HG03571 (cell line): ENCODE data around the gene SSBP4.
"Not testable (repeated sequence)": the region's sequence is repeated elsewhere in the genome, so short reads cannot be mapped to it uniquely, and the experiment has no call there.

Experiments used
- ATAC-seq: cut with Tn5 transposase; IDR thresholded peaks from one replicate; pipeline ENCODE4 v1.9.1; 2021; ENCODE audit not compliant: unreplicated experiment

SSBP4 gene

DNA sequence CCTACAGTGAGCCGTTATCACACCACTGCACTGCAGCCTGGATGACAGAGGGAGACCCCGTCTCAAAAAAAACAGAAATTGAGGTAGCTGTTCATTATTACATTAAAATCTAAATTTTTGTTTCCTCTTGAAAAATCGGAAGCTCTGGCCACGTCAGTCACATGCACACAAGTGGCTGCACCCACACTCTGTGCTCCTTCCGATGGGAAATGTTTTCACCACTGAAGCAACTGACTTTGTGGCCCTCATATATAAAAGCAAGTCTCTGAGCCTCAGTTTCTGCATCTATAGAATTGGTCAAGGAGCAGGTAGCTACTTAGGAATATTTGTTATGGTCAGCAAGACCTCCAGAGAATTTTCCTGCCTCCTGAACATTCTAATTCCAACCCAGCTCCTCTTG, 26.3 kb upstream of the SSBP4 start:
- no peak for ATAC-seq

DNA sequence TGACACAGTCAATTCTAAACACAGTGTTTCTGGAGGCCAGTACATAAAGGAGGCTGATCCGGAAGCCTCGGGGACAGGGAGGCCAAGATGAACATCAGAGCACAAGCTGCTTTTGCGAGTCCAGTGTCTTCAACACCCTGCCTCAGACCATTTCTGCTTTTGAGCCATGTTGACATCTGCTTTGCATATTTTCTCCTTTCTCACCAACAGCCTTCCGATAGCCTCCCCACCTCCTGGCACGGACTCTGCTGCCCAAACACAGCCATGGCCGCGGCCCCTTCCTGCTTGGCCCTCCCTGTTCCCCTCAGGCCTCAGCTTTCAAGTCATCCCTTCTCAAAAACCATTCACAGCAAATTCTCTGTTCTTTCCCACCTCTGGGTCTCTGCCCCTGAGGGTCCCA, 25.4 kb upstream of the SSBP4 start:
- ATAC-seq: no peak

DNA sequence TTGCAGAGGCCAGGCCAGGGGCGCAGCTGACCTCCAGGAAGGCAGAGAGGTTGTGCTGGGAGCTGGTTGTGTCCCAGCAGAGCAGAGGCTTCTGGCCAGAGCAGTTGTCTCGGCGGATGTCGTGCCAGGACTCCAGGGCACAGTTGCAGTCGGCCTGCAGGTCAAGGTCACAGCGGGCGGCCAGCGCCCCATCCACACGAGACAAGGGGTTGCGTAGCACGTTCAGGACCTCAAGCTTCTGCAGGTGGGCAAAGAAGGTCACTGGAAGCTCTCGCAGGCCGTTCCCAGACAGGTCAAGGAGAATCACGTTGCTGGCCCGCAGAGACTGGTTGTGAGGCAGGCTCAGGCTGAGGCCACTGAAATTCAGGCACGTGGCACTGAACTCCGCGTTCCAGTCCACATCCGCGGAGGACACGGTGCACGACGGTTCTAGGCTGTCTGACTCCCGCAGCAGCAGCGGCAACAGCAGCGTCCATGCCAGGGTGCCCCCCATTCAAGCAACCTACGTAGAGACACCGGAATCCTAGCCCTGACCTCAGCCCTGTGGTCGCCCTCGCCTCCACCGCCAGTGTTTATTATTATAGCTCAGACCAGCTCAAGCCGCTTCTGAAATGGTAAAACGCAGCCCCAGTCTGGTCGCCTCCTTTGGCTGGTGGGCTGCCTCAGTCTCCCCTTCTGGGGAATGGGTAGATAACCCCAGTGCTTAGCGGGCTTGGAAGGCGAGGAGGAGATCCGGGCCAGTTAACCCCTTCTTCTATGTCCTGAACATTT, 22.5 kb upstream of the SSBP4 start:
- ATAC-seq: no peak

DNA sequence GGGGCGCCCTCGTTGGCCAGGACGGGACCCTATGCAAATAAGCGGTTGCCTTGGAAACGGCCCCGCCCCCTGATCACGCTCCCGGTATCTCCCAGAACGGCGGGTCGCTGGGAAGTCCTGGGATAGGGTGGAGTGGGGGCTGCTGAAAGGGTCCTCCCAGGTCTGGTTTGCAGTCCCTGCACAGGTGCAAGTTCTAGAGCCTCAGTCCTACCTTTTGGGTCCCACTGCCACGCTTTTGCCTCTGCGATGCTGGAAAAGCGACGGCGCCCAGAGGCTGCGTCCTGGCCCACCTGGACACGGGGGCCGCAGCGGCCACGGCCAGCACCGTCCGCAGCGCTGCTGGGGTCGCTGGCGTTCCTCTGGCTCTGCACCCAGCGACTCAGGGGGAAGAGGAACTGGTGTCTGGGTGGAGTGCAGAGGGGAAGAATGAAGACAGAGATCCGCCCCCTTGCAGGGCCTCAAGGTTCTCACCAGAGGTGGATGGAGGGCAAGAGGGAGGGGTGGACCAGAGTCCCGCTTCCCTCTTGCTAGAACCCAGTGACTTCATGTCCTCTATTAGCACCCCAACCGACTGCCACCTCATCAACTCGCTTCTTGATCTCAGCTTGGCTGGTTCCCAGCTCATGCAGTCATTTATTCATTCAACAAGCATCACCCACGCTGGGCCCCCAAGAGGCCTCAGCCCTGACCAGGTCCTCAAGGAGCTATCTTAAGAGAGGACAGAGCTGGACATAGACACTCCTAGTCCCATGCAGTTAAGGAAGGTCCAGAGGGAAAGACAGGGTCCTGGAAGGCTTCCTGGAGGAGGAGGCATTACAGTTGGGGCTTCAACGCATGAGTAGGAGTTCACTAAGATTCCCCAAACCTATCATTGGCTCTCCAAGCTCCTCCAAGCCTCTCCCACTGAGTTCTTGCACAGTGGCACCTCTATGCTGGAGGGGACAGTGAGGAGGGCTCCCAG, 21.7 kb upstream of the SSBP4 start, which contains the start of gene LRRC25:
Gene LRRC25, minus strand, starts transcription at position 381 of the 961 bp plus-strand sequence. CDS start 659 bp downstream, outside the sequence.
- no peak for ATAC-seq

DNA sequence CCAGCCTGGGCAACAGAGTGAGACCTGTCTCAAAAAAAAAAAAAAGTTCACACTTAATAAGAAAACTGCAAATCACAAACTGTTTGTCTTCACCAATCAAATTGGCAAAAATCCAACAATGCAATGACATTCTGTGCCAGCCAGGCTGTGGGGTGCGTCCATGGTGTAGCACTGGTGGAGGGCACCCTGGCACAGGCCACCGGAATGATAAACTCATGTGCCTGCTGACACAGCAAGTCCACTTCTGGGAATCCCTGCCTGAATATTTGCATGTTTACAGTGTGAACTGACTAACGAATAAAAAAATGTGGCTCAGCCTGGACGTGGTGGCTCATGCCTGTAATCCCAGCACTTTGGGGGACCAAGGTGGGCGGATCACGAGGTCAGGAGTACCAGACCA, 20.2 kb upstream of the SSBP4 start:
- ATAC-seq: no peak

DNA sequence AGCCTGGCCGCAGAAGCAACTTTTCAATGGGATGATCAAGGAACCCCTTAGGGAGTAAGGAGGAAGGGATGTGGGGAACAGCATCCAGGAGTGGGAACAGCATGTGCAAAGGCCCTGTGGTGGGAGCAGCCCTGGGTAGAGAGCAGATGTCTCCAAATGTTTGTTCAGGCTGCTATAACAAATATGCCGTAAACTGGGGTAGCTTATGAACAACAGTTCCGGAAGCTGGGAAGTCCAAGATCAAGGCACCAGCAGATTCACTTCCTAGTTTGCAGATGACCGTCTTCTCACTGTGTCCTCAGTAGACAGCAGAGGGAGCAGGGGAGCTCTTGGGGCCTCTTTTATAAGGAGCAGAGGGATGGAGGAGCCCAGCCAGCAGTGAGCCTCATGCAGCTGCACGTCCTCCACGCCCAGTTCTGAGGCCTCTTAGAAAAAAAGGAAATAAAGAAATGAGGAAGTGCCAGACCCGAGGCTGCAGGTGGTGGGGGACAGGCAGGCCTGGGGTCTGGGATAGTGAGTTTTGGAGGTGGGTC, 17.6 kb upstream of the SSBP4 start:
- ATAC-seq: no peak

DNA sequence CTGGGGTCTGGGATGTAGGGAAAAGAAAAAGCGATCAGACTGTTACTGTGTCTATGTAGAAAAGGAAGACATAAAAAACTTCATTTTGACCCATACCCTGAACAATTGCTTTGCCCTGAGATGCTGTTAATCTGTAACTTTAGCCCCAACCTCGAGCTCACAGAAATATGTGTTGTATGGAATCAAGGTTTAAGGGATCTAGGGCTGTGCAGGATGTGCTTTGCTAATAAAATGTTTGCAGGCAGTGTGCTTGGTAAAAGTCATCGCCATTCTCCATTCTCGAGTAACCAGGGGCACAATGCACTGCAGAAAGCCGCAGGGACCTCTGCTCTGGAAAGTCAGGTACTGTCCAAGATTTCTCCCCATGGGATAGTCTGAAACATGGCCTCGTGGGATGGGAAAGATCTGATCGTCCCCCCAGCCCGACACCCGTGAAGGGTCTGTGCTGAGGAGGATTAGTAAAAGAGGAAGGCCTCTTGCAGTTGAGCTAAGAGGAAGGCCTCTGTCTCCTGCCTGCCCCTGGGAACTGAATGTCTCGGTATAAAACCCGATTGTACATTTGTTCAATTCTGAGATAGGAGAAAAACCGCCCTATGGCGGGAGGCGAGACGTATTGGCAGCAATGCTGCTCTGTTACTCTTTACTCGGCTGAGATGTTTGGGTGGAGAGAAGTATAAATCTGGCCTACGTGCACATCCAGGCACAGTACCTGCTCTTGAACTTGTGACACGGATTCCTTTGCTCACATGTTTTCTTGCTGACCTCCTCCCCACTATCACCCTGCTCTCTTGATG, 16.5 kb upstream of the SSBP4 start:
- ATAC-seq: not testable (repeated sequence)

DNA sequence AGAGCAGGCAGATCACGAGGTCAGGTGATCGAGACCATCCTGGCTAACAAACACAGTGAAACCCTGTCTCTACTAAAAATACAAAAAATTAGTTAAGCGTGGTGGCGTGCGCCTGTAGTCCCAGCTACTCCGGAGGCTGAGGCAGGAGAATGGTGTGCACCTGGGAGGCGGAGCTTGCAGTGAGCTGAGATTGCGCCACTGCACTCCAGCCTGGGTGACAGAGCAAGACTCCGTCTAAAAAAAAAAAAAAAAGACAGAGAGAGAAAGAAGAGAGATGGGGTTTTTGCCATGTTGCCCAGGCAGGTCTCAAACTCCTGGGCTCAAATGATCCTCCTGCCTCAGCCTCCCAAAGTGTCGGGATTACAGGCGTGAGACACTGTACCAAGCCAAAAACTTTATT, 13.4 kb upstream of the SSBP4 start:
- not testable (repeated sequence) for ATAC-seq

DNA sequence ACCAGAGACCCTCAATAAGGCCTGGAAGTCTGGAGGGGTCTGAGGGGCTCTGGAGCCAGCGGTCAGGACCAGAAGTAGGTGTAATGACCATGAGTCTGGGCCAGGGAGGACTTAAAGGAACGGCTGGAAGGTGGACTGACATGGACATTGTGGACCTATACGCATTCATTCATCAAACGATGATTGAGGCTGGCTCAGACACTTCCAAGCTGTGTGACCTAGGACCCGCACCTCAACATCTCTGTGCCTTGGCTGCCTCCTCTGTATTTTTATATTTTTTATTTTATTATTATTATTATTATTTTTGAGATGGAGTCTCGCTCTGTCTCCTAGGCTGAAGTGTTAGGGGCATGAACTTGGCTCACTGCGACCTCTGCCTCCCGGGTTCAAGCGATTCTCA, 12.4 kb upstream of the SSBP4 start:
- no peak for ATAC-seq

DNA sequence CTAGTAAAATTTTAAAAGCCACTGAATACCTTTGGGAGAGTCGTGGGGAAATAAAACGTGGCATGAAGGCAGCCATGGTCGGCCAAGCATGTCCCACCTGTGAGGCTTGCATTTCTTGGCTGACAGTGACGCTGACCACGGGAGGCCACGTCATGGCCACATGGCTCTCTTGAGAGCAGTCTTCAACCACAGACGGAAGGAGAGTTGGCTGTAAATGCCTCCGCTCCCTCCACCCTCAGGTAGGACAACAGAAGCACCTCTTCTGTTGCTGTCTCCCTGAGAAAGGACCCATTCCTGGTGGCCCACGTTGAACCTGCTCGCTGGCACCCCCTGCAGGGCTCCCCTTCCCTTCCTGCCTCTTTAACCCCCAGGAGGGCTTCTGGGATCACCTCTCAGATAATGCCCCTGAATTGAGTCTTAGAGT, 11.1 kb upstream of the SSBP4 start:
- ATAC-seq: peak; percentile 70

DNA sequence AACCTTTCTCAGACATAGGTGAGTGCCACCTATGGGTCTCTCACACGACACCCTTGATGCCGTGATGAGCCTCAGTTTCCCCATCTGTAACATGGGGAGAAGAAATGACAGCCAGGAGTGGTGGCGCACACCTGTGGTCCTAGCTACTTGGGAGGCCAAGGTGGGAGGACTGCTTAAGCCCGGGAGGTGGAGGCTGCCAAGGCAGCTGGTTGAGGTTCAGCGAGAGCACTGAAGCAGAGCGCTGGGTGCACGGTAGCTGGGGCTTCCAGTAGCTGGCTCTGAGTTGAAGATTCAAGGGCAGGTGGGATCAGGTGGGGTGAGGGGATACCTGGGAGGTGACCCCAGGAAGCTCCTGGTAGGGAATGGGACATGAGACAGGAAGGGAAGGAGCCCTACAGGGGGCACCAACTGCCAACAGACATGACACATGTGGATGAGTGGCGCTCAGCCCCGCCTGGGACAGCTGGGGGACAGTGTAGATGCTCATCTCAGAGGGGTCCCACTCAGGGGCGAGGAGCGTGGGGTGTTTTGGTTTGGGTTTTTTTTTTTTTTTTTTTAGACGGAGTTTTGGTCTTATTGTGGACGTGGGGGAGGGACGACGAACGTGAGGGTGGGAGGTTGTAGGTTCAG, 6.5 kb upstream of the SSBP4 start:
- ATAC-seq: no peak

DNA sequence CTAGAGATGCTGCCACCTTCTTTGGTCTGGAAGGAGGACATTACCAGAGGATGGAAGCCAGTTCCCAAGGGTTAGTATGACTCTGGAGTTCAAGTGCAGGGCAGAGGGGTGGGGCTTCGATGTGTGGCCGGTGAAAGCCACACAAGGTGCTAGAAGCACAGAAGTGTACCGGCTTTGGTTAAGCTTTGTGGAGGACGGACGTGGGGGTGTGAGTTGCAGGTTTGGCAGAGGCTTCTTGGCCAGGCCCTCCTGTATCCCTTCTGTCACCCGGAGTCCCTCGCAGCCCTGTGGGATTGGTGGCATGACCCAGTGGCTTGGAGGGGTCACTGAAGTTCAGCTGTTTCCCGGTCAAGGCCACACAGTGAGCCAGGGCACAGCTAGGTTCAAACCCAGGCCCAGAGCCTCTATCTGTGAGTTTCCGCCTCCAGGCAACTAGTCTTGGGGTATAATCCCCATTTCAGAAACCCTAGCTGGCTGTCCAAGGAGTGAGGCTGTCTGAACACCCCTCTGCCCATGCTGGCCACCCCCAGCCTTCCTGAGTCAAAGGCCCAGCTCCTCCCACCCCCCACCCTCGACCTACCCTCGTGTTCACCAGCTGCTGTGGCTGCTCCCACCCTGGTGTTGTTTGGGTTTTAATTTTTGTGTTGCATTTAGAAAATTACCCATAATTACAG, 4.6 kb upstream of the SSBP4 start:
- no peak for ATAC-seq

DNA sequence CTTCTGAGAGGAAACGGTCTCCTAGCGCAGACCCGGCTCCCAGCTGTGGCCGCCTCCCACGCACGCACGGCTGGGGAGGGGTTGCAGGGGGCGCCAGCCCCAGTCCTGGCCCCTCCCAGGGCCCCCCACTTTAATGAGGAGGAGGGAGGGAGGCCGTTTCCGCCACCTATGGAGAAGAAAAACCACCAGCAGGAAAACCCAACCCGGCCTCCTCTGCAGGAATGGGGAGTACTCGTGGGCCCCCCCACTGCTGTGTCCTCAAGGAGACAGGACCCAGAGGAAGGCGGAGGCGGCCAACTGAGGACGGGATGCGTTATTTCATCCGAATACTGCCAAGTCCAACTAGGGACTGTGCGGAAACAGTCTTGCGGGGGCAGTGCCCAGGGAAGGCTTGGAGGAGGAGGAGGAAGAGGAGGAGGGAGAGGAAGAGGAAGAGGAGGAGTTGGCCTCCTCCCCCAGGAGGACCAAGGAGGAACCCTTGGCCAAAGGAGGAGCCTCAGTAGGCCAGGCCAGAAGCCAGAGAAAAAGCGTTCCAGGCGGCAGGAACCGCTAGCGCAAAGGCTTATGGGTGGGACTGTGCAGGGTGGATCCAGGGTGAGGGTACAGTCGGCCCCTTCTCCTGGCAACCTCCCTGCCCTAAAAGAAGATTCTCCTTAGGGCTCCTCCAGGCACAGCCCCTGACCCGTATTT, 3.9 kb upstream of the SSBP4 start:
- ATAC-seq: no peak

DNA sequence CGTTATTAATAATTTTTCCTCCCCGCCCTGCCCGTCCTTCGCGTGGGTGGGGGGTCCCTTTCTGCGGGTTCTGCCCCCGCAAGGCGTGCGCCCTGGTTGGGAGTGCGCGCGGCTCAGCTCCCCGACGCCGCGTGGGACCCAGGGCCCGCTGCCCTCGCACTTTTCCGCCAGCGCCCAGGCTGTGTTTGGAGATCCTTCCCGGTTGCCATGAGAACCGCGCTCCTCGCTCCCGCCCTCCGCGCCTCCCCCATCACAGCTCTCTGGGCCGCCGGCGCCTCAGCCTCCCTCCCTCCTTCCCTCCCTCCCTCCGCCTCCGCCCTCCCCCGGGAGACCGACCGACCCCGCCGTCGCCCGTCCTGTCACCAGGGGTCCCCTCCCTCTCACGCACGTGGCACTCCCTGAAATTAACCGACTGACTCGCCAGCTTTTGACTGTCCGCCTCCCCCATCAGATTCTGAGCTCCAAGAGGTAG, 2.4 kb upstream of the SSBP4 start:
- no peak for ATAC-seq

DNA sequence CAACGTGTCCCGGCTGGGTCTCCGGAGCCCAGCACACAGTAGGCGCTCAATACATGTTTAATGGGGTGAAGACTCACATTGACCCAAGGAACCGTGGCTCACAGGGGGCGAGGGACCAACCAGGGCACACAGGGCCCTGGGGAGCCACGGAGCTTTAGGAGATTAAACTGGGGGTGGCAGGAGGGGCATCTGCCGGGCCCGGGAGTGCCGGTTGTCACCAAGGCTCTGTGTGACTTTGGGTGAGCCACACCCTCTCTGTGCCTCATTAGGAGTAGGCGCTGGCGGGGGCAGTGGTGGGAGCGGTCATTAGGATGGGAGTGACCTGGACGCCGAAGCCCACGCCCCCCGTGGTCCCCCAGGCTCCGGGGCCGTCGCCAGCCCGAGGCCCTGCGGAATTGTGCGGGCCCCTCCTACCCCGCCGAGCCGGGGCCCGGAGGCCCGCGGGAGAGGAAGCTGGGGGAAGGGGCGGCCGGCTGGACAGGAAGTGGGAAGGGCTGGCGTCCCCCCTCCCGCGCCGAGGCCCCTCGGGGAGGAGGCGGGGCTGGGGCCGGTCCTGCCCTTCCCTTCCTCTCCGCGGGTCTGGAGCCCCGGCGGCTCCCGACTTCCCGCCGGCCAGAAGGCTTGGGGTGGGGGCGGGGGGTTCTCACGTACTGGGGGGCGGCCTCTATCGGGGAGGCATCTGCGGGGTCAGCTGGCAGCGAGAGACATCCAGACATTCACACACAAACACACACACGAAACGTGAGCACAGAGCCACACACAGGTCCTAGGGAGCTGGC, 1.8 kb upstream of the SSBP4 start:
- no peak for ATAC-seq

DNA sequence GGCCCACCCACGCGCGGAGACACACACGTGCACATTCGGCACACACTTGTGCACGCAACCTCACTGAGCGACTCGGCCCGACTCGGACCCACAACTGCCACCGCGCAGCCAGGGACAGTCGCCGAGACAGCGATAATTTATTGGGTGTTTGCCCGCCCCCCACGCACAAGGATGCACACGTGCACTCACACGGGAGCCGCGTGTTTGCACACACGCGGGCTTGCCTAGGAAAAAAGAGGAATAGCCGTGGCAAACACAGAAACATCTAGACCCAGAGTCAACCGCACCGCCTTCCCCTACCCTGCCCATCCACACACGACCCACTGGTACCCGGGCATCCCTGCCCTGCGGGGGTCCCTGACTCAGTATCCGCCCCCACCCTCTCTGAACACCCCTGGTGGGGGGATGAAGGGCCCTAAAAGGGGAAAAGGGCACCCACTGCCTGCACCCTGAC, 1.1 kb upstream of the SSBP4 start:
- no peak for ATAC-seq

DNA sequence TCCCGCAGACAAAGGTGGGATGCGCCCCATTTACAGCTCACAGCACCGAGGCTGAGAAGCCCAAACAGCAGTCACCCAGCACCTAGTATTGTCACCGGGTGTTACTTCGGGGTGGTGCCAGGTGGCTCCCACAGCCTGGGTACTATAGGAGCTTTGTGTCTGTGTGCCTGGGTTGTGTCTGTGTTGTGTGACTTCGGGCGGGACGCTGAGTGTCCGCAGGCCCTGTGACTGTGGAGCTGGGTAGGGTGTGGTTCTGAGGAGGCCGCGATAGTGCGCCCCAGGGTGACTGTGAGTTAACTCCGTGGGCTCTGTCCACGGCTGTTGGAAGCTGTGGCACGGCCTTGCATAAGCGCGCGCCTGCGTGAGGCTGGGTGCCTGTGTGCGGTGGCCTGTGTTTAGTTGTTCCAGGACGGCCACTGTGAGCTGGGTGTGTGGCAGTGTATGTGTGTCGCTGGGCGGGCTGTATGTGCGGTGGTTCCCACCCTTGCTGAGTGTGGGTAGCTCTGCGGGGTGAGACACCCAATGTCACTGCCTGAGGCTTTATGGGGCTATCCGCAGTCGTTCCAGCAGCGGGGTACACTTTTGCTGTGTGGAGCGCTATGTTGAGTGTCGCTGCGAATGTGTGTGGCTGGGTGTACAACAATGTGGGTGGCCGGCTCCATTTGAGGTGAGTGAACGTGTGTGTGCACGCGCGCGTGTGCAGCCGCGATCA, 559 bp upstream of the SSBP4 start:
- no peak for ATAC-seq
